ENCODE data around the gene NRP2.

Gene NRP2

GRCh38 chr2:205786976-205787375 is 104.7 kb downstream of the NRP2 start:
- TF ChIP-seq, protein P1, sequence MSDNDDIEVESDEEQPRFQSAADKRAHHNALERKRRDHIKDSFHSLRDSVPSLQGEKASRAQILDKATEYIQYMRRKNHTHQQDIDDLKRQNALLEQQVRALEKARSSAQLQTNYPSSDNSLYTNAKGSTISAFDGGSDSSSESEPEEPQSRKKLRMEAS (IDR thresholded peaks at IDR 0.05) = no peak

GRCh38 chr2:205787761-205788160 is 105.5 kb downstream of the NRP2 start:
- TF ChIP-seq, protein P1 (IDR thresholded peaks at IDR 0.05) = no peak
- TF ChIP-seq YY1 (IDR thresholded peaks at IDR 0.05; ENCODE audit: low read depth) (no peak), TCF12 (IDR thresholded peaks at IDR 0.05; ENCODE audit: low read depth) (no peak), CREB1 (IDR thresholded peaks at IDR 0.05; ENCODE audit: low read depth) (no peak), REST (IDR thresholded peaks at IDR 0.05; ENCODE audit: low read depth) (no peak), FOXM1 (IDR thresholded peaks at IDR 0.05; ENCODE audit: borderline replicate concordance, low read depth) (no peak), ZBTB7A (IDR thresholded peaks at IDR 0.05; ENCODE audit: low read depth) (no peak), NFIC (IDR thresholded peaks at IDR 0.05) (no peak), CEBPB (IDR thresholded peaks at IDR 0.05) (no peak), TEAD4 (IDR thresholded peaks at IDR 0.05) (no peak), EGR1 (IDR thresholded peaks at IDR 0.05) (no peak), RAD21 (IDR thresholded peaks at IDR 0.05; ENCODE audit: low read depth) (no peak)
- TF ChIP-seq, protein P2, sequence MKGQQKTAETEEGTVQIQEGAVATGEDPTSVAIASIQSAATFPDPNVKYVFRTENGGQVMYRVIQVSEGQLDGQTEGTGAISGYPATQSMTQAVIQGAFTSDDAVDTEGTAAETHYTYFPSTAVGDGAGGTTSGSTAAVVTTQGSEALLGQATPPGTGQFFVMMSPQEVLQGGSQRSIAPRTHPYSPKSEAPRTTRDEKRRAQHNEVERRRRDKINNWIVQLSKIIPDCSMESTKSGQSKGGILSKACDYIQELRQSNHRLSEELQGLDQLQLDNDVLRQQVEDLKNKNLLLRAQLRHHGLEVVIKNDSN (IDR thresholded peaks at IDR 0.05) = no peak

- TF ChIP-seq FOXM1 (IDR thresholded peaks at IDR 0.05; ENCODE audit: borderline replicate concordance, low read depth) = no peak
Measured at GRCh38 chr2:205789906-205790305, 107.6 kb downstream of the NRP2 start.

- TF ChIP-seq YY1 (IDR thresholded peaks at IDR 0.05; ENCODE audit: low read depth) (no peak), EGR1 (IDR thresholded peaks at IDR 0.05) (no peak), CREB1 (IDR thresholded peaks at IDR 0.05; ENCODE audit: low read depth) (no peak), REST (IDR thresholded peaks at IDR 0.05; ENCODE audit: low read depth) (no peak), TCF12 (IDR thresholded peaks at IDR 0.05; ENCODE audit: low read depth) (no peak)
Measured at GRCh38 chr2:205792908-205793307, 110.6 kb downstream of the NRP2 start.

DNA sequence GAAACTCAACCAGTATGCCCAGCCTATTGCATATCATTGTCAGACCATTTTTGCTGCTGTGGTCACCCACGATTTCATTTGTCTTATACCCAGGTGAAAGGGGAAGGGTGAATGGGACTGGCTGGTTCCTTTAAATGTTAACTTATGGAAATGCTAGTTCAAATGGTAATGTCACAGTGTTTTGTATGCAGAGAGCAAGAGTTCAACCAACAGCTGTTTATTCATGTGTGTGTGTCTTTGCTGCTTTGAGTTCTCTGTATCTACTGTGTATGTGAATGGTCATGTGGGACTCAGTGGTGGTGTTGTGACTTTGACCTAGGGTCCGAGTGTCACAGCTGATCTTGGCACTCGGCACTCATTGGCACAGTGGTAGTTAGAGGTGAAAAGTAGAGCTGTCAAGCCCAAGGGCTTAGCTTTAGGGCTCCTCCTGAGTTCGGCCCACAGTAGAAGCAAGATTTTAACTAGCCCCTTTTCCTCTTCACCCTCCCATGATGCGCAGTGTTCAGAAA is 114.6 kb downstream of the NRP2 start:
- TF ChIP-seq NFIC (IDR thresholded peaks at IDR 0.05) (no peak), TEAD4 (IDR thresholded peaks at IDR 0.05) (no peak), EGR1 (IDR thresholded peaks at IDR 0.05) (no peak), TAF1 (IDR thresholded peaks at IDR 0.05; ENCODE audit: low read depth) (no peak), RAD21 (IDR thresholded peaks at IDR 0.05; ENCODE audit: low read depth) (no peak), ZBTB7A (IDR thresholded peaks at IDR 0.05; ENCODE audit: low read depth) (no peak), REST (IDR thresholded peaks at IDR 0.05; ENCODE audit: low read depth) (no peak), YY1 (IDR thresholded peaks at IDR 0.05; ENCODE audit: low read depth) (no peak), FOXM1 (IDR thresholded peaks at IDR 0.05; ENCODE audit: borderline replicate concordance, low read depth) (no peak), EP300 (IDR thresholded peaks at IDR 0.05; ENCODE audit: borderline replicate concordance) (no peak), CREB1 (IDR thresholded peaks at IDR 0.05; ENCODE audit: low read depth) (no peak), CEBPB (IDR thresholded peaks at IDR 0.05) (no peak), TCF12 (IDR thresholded peaks at IDR 0.05; ENCODE audit: low read depth) (no peak)
- TF ChIP-seq, protein P2 (IDR thresholded peaks at IDR 0.05) = no peak
- TF ChIP-seq, protein P1 (IDR thresholded peaks at IDR 0.05) = no peak
